T1000 (cell line): Measurements from ENCODE around the gene CFH.
"Not testable (repeated sequence)": the region's sequence is repeated elsewhere in the genome, so short reads cannot be mapped to it uniquely, and the experiment has no call there.

Experiments used
- DNase-seq: peaks from one replicate; lab custom pipeline; 2025; ENCODE audit warnings: mixed read lengths; lab: John Stamatoyannopoulos, UW

CFH gene

DNA sequence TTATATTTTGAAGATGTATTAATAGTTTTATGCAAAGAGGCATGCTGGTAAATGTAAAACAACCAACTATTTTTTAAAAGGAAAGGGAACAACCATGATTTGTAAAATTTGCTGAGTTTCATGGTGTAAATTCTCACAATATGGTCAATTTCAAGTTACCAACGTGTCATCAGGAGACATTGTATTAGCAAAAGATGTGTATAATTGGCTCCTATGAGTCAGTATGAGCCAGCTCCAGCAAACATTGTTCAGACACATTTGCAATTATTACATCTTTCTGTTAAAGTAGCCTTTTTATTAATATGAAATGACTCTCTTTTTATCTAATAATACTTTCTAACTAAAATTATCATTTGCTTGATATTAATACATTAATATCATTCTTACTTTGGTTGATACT, 15.3 kb downstream of the CFH start:
- no peak for DNase-seq

DNA sequence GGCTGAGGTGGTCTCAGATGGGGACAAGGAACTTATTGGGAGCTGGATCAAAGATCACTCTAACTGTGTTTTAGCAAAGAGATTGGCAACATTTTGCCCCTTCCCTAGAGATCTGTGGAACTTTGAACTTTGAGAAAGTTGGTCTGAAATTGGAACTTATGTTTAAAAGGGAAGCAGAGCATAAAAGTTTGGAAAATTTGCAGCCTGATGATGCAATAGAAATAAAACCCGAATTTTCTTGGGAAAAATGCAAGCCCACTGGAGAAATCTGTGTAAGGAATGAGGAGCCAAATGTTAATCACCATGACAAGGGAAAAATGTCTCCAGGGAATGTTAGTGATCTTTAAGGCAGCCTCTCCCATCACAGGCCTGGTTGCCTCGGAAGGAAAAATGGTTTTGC, 17.2 kb downstream of the CFH start:
- DNase-seq: no peak

DNA sequence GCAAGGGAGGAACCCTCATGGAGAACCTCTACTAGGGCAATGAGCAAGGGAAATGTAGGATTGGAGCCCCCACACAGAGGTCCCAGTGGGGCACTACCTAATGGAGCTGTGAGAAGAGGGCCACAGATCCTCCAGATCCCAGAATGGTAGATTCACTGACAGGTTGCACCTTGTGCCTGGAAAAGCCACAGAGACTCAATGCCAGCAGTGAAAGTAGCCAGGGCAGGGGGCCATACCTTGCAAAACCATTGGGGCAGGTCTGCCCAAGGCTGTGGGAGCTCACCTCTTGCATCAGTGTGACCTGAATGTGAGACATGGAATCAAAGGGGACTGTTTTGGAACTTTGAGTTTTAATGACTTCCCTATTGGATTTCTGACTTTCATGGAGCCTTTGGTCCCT, 17.9 kb downstream of the CFH start:
- DNase-seq: no peak

- no peak for DNase-seq
Observed at GRCh38 chr1:196674908-196675307, 23.1 kb downstream of the CFH start.

DNA sequence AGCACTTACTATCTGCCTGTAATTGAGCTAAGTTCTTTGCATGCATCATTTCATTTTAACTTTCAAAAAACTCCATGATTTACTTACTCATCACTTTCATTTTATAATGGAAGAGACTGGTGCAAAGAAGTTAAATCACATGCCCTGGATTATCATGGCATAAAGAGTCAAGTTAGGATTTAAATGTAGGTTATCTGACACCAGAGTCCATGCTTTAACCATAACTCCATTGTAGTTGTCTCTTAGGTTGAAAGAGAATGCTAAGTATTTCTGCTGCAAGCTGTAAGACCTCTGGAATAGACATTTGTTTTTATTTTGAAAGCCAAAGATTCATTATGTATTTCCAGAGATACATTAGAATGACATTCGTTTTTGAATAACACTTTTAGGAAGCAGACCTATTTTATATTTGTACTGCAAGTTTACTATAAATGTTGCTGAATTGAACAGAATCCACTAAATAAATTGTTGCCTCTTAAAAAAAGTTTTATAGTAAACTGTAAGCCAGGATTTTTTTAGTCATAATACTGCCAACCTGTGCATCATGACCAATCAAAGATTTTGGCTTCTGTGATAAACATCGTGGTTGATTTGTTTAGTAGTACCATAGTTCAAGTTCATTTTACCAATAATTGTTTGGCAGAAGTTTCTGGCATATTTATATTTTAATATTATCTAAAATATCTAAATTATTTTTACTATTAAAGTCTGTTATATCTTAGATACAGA, 26.1 kb downstream of the CFH start:
- DNase-seq: no peak

- no peak for DNase-seq
Observed at GRCh38 chr1:196678510-196678884, 26.7 kb downstream of the CFH start.

- DNase-seq: no peak
Observed at GRCh38 chr1:196680107-196680506, 28.3 kb downstream of the CFH start.

GRCh38 chr1:196684476-196684875, 32.6 kb downstream of the CFH start:
- no peak for DNase-seq

DNA sequence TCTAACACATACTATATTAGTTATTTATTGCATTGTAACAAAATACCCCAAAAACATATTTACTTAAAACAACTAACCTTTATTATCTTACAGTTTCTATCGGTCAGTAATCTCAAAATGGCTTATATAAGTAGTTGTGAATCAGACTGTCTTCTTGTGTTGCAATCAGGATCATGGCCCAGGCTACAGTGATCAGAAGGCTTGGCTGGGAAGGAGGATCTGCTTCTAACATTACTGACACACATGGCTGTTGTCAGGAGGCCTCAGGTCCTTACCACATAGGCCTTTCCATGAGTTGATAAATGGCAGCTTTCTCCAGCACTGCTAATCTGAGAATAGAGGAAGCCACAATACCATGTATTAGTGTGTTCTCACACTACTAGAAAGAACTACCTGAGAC, 33.7 kb downstream of the CFH start:
- DNase-seq: no peak

DNA sequence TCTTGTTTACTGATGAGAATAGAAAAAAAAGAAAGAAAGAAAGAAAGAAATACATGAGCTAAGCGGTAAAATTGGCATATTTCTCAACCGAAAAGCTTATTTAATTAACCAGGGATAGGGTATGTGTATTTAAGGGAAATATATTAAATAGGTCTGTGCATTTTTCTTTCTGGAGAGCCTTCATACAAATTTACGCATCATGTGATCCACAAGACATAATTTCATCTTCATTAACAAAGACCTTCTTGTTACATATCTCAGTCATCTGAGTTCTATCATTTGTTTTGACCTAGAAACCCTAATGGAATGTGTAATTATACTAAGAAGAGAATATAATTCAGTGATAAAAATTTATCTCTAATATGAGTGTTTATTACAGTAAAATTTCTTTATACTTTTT, 37.2 kb downstream of the CFH start:
- no peak for DNase-seq

DNA sequence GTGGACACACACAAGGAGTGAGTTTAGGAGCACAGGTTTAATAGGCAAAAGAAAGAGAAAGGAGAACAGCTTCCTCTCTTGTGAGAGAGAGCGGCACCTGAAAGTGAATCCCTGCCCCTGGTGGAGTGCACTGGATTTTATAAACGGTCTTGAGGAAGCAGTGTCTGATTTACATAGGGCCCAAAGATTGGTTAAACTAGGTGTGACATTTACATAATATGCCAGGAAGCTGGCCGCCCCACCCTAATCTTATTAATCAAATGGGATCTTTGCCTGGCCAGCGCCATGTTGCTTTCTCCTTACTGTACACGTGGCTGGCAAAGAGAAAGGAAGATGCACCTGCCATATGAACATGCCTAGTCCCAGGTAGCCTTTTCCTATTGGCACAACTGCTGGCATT, 38.7 kb downstream of the CFH start:
- no peak for DNase-seq

DNA sequence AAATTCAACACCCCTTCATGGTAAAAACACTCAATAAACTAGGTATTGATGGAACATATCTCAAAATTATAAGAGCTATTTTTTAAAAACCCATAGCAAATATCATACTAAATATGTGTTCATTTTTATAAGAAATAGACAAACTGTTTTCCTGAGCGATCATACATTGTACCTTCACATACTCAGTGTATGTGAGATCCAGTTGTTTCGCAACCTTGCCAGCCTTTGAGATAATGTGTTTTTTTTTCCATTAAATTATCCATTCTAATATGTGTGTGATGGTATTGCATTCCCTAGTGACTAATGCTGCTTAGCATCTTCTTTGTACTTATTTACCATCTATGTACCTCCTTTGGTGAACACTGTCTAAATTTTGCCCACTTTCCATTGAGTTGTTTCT, 47.1 kb downstream of the CFH start:
- no peak for DNase-seq

GRCh38 chr1:196701144-196701543, 49.3 kb downstream of the CFH start:
- no peak for DNase-seq

GRCh38 chr1:196709892-196710291, 58.0 kb downstream of the CFH start:
- not testable (repeated sequence) for DNase-seq

DNA sequence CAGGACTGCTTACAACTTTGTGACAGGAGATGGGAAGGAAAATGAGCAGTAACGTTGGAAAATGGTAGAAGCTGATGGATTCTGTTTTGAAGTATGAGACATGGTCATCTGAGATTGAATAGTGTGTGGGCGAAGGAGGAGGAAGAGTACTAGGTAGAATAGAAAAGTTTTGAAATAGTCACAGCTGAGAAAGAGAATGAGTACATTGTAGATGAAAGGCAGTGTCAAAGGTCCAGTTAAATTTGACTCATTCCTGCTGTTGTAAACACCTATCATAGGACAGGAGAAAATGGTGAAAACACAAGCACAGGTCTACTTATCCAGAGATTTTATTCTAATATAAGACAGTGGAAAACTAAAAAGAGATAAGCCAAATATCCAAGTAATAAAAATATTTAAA, 66.0 kb downstream of the CFH start:
- no peak for DNase-seq

DNA sequence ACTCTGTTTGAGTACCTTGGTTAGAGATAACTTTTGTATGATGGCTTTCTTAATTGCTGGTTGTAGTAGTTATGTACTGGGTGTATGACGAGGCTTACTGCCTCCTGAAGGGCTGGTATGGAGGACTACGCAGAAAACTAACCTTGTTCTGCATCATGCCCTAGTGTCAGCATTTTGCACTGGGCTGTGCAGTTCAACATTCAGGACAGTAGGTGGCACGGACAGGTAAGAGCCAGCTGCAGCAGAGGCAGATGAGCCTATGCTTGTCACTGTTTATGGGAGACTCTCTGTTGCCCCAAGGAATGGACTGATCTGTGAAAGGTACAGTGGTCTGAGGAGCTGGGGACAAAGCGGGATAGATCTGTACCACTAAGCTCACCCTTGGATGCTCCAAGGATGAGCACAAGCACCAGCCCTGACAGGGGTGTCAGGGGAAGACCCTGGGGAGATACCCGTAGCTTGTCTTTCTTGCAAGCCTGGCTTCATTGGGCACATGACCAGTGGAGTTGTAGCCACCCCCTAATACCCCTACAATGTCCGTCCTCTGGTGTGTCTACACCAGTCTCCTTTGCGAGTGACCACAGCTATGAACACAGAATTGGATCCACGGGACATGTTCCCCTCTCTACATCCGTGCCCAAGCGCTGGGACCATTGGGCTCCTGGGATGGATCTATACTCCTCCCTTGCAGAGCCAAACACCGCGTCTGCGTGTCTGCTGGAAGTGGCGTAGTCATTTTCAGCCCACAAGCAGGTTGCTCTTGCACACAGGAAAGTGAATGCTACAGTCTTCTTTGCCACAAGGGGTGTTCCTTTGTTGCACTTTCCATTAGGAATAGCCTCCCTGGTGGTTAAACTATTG, 71.7 kb downstream of the CFH start:
- no peak for DNase-seq

GRCh38 chr1:196732526-196732925, 80.7 kb downstream of the CFH start:
- DNase-seq: no peak

- DNase-seq: no peak
Observed at GRCh38 chr1:196733091-196733970, 81.5 kb downstream of the CFH start.

DNA sequence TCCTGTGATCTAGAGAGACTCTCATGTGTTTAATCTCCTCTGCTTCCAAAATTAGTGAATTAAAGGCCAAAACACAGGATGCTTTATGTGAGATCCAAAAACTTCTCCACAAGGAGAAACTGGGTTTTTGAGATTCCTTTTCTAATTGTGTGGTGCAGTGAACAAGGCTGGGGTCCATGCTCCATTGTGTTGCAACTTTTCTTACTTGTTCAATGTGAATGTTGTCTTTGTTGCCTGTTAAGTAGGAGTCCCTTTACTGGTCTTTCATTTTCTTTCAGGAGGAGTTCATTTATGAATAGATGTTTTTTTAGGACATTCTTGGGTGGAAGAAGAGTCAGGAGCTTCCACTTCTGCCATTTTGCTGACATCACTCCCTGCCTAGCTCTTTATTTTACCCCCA, 82.2 kb downstream of the CFH start:
- no peak for DNase-seq

- no peak for DNase-seq
Observed at GRCh38 chr1:196734460-196734859, 82.6 kb downstream of the CFH start.

DNA sequence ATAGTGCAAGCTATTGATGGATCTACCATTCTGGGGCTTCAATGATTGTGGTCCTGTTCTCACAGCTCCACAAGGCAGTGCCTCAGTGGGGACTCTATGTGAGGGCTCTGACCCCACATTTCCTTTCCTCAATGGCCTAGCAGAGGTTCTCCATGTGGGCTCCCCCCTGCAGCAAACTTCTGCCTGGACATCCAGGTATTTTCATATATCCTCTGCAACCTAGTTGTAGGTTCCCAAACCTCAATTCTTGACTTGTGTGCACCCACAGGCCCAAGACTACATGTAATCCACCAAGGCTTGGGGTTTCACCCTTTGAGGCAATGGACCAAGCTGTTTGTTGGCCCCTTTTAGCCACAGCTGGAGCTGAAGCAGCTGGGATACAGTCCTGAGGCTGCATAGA, 86.9 kb downstream of the CFH start:
- DNase-seq: no peak

DNA sequence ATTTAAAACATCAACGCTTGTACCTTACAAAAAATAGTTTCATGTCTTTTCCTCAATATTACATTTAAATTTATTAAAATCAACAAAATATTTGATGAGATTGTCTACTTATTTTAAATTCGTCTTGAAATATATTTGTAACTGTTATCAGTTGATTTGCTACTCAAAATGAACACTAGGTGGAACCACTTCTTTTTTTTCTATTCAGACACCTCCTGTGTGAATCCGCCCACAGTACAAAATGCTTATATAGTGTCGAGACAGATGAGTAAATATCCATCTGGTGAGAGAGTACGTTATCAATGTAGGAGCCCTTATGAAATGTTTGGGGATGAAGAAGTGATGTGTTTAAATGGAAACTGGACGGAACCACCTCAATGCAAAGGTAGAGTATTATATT, 91.4 kb downstream of the CFH start:
- not testable (repeated sequence) for DNase-seq
